Measurements from ENCODE around the gene CGGBP1. TPM values are rescaled to one million over a fixed set of nuclear protein-coding genes. Genes with fewer than 3 reads are reported as not detected.

The CGGBP1 gene
- total RNA-seq, 2 experiments from 2014 or later = 54.4 to 76.0 TPM

GRCh38 chr3:88030210-88030609 is 28.6 kb downstream of the CGGBP1 start:
- no peak for DNase-seq (ENCODE audit: low spot score)
- Histone ChIP-seq H3K4me3 (ENCODE audit: low read depth, low read length, poor library complexity, severe bottlenecking) (peak overlapping the region; percentile 19), H3K36me3 (ENCODE audit: insufficient read depth, low read length) (no peaks in the 10 kb centered on the region), H3K79me2 (ENCODE audit: insufficient read depth, low read depth, low read length) (no peaks in the 10 kb centered on the region), H3K9me3 (ENCODE audit: low read length) (no peaks in the 10 kb centered on the region), H2AFZ (ENCODE audit: low read length) (peak overlapping the region; percentile 88), H4K20me1 (ENCODE audit: insufficient read depth, low read length) (no peaks in the 10 kb centered on the region), H3K9me2 (ENCODE audit: insufficient read depth, low read length) (no peaks in the 10 kb centered on the region), H3K4me2 (ENCODE audit: low read length) (peak overlapping the region; percentile 57), H3K27ac (ENCODE audit: low read depth, low read length, poor library complexity, severe bottlenecking) (no peak overlapping the region), H3K4me1 (ENCODE audit: insufficient read depth, low read length, poor library complexity, severe bottlenecking) (peaks cover 19% of the 10 kb centered on the region)
- no peak for TF ChIP-seq CTCF (conservative IDR thresholded peaks at IDR 0.05; ENCODE audit: low read length)
- TF ChIP-seq EZH2phosphoT487 (IDR thresholded peaks at IDR 0.05; ENCODE audit: borderline replicate concordance, low read depth, low read length) = no peak
- no TSS peak for BruUV-seq (replicated peaks)
- intact Hi-C loops (cut with micrococcal nuclease; ENCODE audit: unreplicated experiment) = no loop called here
- CTCF ChIA-PET (ENCODE audit: unreplicated experiment) = no interaction called here
- POLR2A ChIA-PET = interaction anchor here (0.5 to 1.5 kb wide), 4 partner anchors 13 to 121 kb away, joined by 3 to 5 read pairs (median 4); no protein-coding TSS in a partner anchor

- H3K9me3 ChIP-seq (ENCODE audit: low read length) = no peaks in the 10 kb centered on the region
- intact Hi-C loops (cut with micrococcal nuclease; ENCODE audit: unreplicated experiment) = no loop called here
- CTCF ChIA-PET (ENCODE audit: unreplicated experiment) = no interaction called here
- H3K9me2 ChIP-seq (ENCODE audit: insufficient read depth, low read length) = no peaks in the 10 kb centered on the region
- TF ChIP-seq CTCF (conservative IDR thresholded peaks at IDR 0.05; ENCODE audit: low read length) (no peak), EZH2phosphoT487 (IDR thresholded peaks at IDR 0.05; ENCODE audit: borderline replicate concordance, low read depth, low read length) (no peak)
- POLR2A ChIA-PET = interaction anchor here (0.7 to 1.5 kb wide), 3 partner anchors 30 to 123 kb away, joined by 3 to 5 read pairs (median 3); partner anchors contain the start of gene CGGBP1
- H3K27ac ChIP-seq (ENCODE audit: low read depth, low read length, poor library complexity, severe bottlenecking) = no peak overlapping the region
- H3K4me3 ChIP-seq (ENCODE audit: low read depth, low read length, poor library complexity, severe bottlenecking) = no peak overlapping the region
- H4K20me1 ChIP-seq (ENCODE audit: insufficient read depth, low read length) = no peaks in the 10 kb centered on the region
- H3K4me1 ChIP-seq (ENCODE audit: insufficient read depth, low read length, poor library complexity, severe bottlenecking) = peaks cover 19% of the 10 kb centered on the region
- no TSS peak for BruUV-seq (replicated peaks)
- no peak overlapping the region for H2AFZ ChIP-seq (ENCODE audit: low read length)
- DNase-seq (ENCODE audit: low spot score) = no peak
- H3K4me2 ChIP-seq (ENCODE audit: low read length) = no peak overlapping the region
- no peaks in the 10 kb centered on the region for H3K79me2 ChIP-seq (ENCODE audit: insufficient read depth, low read depth, low read length)
- H3K36me3 ChIP-seq (ENCODE audit: insufficient read depth, low read length) = no peaks in the 10 kb centered on the region
These were observed 29.9 kb downstream of the CGGBP1 start for GRCh38 chr3:88028876-88029275.

- no peaks in the 10 kb centered on the region for H3K9me3 ChIP-seq (ENCODE audit: low read length)
These were observed 33.7 kb downstream of the CGGBP1 start for GRCh38 chr3:88025001-88025552.

More at GRCh38 chr3:88025001-88025552, 33.7 kb downstream of the CGGBP1 start:
- Histone ChIP-seq H3K79me2 (ENCODE audit: insufficient read depth, low read depth, low read length) (no peaks in the 10 kb centered on the region), H2AFZ (ENCODE audit: low read length) (no peak overlapping the region), H3K9me2 (ENCODE audit: insufficient read depth, low read length) (no peaks in the 10 kb centered on the region), H3K36me3 (ENCODE audit: insufficient read depth, low read length) (no peaks in the 10 kb centered on the region), H3K27ac (ENCODE audit: low read depth, low read length, poor library complexity, severe bottlenecking) (no peak overlapping the region), H3K4me1 (ENCODE audit: insufficient read depth, low read length, poor library complexity, severe bottlenecking) (no peaks in the 10 kb centered on the region), H3K4me3 (ENCODE audit: low read depth, low read length, poor library complexity, severe bottlenecking) (no peak overlapping the region), H3K4me2 (ENCODE audit: low read length) (no peak overlapping the region), H4K20me1 (ENCODE audit: insufficient read depth, low read length) (no peaks in the 10 kb centered on the region)
- TF ChIP-seq CTCF (conservative IDR thresholded peaks at IDR 0.05; ENCODE audit: low read length) (no peak), EZH2phosphoT487 (IDR thresholded peaks at IDR 0.05; ENCODE audit: borderline replicate concordance, low read depth, low read length) (no peak)
- CTCF ChIA-PET (ENCODE audit: unreplicated experiment) = no interaction called here
- intact Hi-C loops (cut with micrococcal nuclease; ENCODE audit: unreplicated experiment) = no loop called here
- no TSS peak for BruUV-seq (replicated peaks)
- DNase-seq (ENCODE audit: low spot score) = no peak
- POLR2A ChIA-PET = no interaction called here
